ENCODE results near the gene ANKFN1. TPM values are rescaled to one million over a fixed set of nuclear protein-coding genes. Genes with fewer than 3 reads are reported as not detected.

The ANKFN1 gene
- total RNA-seq, 1 donor from 2014 or later = 0.96 TPM

GRCh38 chr17:56536766-56537165, 383.5 kb downstream of the ANKFN1 start:
- peaks cover 6% of the 10 kb centered on the region for H3K36me3 Mint-ChIP-seq (ENCODE audit: unreplicated experiment)
- peaks cover 4% of the 10 kb centered on the region for H3K9me3 Mint-ChIP-seq (ENCODE audit: unreplicated experiment)
- no peak overlapping the region for H3K4me3 Mint-ChIP-seq (ENCODE audit: unreplicated experiment)
- H3K27ac Mint-ChIP-seq (ENCODE audit: unreplicated experiment) = no peak overlapping the region
- TF ChIP-seq, protein P1, sequence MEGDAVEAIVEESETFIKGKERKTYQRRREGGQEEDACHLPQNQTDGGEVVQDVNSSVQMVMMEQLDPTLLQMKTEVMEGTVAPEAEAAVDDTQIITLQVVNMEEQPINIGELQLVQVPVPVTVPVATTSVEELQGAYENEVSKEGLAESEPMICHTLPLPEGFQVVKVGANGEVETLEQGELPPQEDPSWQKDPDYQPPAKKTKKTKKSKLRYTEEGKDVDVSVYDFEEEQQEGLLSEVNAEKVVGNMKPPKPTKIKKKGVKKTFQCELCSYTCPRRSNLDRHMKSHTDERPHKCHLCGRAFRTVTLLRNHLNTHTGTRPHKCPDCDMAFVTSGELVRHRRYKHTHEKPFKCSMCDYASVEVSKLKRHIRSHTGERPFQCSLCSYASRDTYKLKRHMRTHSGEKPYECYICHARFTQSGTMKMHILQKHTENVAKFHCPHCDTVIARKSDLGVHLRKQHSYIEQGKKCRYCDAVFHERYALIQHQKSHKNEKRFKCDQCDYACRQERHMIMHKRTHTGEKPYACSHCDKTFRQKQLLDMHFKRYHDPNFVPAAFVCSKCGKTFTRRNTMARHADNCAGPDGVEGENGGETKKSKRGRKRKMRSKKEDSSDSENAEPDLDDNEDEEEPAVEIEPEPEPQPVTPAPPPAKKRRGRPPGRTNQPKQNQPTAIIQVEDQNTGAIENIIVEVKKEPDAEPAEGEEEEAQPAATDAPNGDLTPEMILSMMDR (IDR thresholded peaks at IDR 0.05; ENCODE audit: partially characterized antibody, unreplicated experiment) = no peak
- no peak for DNase-seq
- H3K27me3 Mint-ChIP-seq (ENCODE audit: unreplicated experiment) = peaks cover 3% of the 10 kb centered on the region
- no peaks in the 10 kb centered on the region for H3K4me1 Mint-ChIP-seq (ENCODE audit: low read depth, unreplicated experiment)

DNA sequence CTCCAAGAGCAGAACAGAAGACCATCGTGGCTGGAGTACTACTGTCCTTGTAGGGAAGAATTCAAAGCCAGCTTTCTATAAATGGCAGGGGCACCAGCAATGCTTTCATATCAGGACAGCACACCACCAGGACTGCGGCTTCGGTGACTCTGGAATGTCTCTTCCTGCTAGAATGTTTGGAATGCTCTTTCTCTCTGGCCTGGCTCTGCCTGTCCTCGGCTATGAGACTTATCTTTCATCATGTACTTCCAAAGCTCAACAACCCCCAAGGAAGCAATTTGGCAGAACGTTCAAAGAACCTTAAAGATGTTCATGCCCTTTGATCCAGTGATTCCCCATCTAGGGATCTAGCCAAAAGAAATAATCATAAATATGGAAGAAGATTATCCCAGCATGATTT, 387.6 kb downstream of the ANKFN1 start:
- Mint-ChIP-seq H3K36me3 (ENCODE audit: unreplicated experiment) (peaks cover 6% of the 10 kb centered on the region), H3K27ac (ENCODE audit: unreplicated experiment) (no peak overlapping the region), H3K9me3 (ENCODE audit: unreplicated experiment) (peaks cover 4% of the 10 kb centered on the region), H3K4me3 (ENCODE audit: unreplicated experiment) (no peak overlapping the region), H3K4me1 (ENCODE audit: low read depth, unreplicated experiment) (no peaks in the 10 kb centered on the region), H3K27me3 (ENCODE audit: unreplicated experiment) (peaks cover 3% of the 10 kb centered on the region)
- DNase-seq = no peak
- TF ChIP-seq, protein P1 (IDR thresholded peaks at IDR 0.05; ENCODE audit: partially characterized antibody, unreplicated experiment) = no peak

GRCh38 chr17:56543280-56543679, 390.0 kb downstream of the ANKFN1 start:
- TF ChIP-seq, protein P1 (IDR thresholded peaks at IDR 0.05; ENCODE audit: partially characterized antibody, unreplicated experiment) = no peak
- Mint-ChIP-seq H3K27me3 (ENCODE audit: unreplicated experiment) (peaks cover 4% of the 10 kb centered on the region), H3K36me3 (ENCODE audit: unreplicated experiment) (peaks cover 11% of the 10 kb centered on the region), H3K4me3 (ENCODE audit: unreplicated experiment) (no peak overlapping the region), H3K27ac (ENCODE audit: unreplicated experiment) (no peak overlapping the region), H3K9me3 (ENCODE audit: unreplicated experiment) (peaks cover 4% of the 10 kb centered on the region), H3K4me1 (ENCODE audit: low read depth, unreplicated experiment) (no peaks in the 10 kb centered on the region)
- no peak for DNase-seq

GRCh38 chr17:56545106-56545505, 391.8 kb downstream of the ANKFN1 start:
- DNase-seq = no peak
- H3K4me3 Mint-ChIP-seq (ENCODE audit: unreplicated experiment) = no peak overlapping the region
- no peaks in the 10 kb centered on the region for H3K4me1 Mint-ChIP-seq (ENCODE audit: low read depth, unreplicated experiment)
- H3K27ac Mint-ChIP-seq (ENCODE audit: unreplicated experiment) = no peak overlapping the region
- peaks cover 5% of the 10 kb centered on the region for H3K36me3 Mint-ChIP-seq (ENCODE audit: unreplicated experiment)
- TF ChIP-seq, protein P1 (IDR thresholded peaks at IDR 0.05; ENCODE audit: partially characterized antibody, unreplicated experiment) = no peak
- H3K9me3 Mint-ChIP-seq (ENCODE audit: unreplicated experiment) = no peaks in the 10 kb centered on the region
- peaks cover 2% of the 10 kb centered on the region for H3K27me3 Mint-ChIP-seq (ENCODE audit: unreplicated experiment)

DNA sequence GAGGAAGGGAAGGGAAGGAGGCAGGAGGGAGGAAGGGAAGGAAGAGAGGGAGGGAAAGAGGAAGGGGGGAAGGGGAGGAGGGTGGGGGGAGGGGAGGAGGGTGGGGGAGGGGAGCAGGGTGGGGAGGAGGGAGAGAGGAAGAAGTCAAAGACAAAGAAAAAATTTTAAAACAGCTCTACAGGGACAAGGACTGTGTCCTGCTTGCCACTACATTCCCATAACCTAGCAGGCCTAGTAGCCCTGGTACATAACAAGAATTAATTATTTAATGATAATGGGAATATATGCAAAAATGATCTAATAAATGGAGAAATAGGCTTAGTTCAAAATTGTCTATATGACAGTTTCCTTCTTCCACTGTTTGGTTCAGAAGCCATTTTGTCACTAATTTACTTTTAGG, 392.7 kb downstream of the ANKFN1 start:
- Mint-ChIP-seq H3K4me1 (ENCODE audit: low read depth, unreplicated experiment) (no peaks in the 10 kb centered on the region), H3K27ac (ENCODE audit: unreplicated experiment) (no peak overlapping the region), H3K36me3 (ENCODE audit: unreplicated experiment) (peaks cover 5% of the 10 kb centered on the region), H3K9me3 (ENCODE audit: unreplicated experiment) (no peaks in the 10 kb centered on the region), H3K4me3 (ENCODE audit: unreplicated experiment) (no peak overlapping the region), H3K27me3 (ENCODE audit: unreplicated experiment) (peaks cover 2% of the 10 kb centered on the region)
- DNase-seq = no peak
- TF ChIP-seq, protein P1 (IDR thresholded peaks at IDR 0.05; ENCODE audit: partially characterized antibody, unreplicated experiment) = no peak
